ENCODE data around the gene GABRA5.

GRCh38 chr15:26841514-26841913 lies 25.3 kb upstream of the GABRA5 start:
- TF ChIP-seq CTCF (IDR thresholded peaks at IDR 0.05; ENCODE audit: poor library complexity) (no peak), EZH2 (IDR thresholded peaks at IDR 0.05; ENCODE audit: borderline replicate concordance) (no peak), EZH2phosphoT487 (IDR thresholded peaks at IDR 0.05; ENCODE audit: low read depth, severe bottlenecking, unreplicated experiment) (no peak)

Measured in hepatocyte (in vitro differentiated cells).